Gastroesophageal sphincter (tissue), 4 donors: ENCODE data around the gene TNNT2. TPM values are rescaled to one million over a fixed set of nuclear protein-coding genes. Genes with fewer than 3 reads are reported as not detected.

Source experiments
- ATAC-seq: fragments of 150-250 bp; one replicate; pipeline ENCODE4 v1.9.1; 2016; ENCODE audit warnings: mild to moderate bottlenecking, moderate library complexity
- H3K27ac ChIP-seq, 4 donors: fragments of 200-600 bp; sonication (generic) in 3 of 4; 1 replicate in 3 of 4; 2 replicates in 1 of 4; pipeline ENCODE4 v1.5.1; 2016 to 2019
- H3K27me3 ChIP-seq: fragments of 200-600 bp; sonication (generic); one replicate; pipeline ENCODE4 v1.5.1; 2019
- H3K36me3 ChIP-seq, 2 donors: fragments of 200-600 bp; sonication (generic); one replicate each; pipeline ENCODE4 v1.5.1; 2019; ENCODE audit warnings: control low read depth in 1 of 2
- H3K4me1 ChIP-seq, 3 donors: fragments of 200-600 bp; sonication (generic); 1 replicate in 2 of 3; 2 replicates in 1 of 3; pipeline ENCODE4 v1.5.1; 2016 to 2019; ENCODE audit warnings: control low read depth in 2 of 3
- H3K4me3 ChIP-seq, 2 donors: fragments of 200-600 bp; sonication (generic); one replicate each; pipeline ENCODE4 v1.5.1; 2019; ENCODE audit warnings: mild to moderate bottlenecking in 1 of 2, moderate library complexity in 1 of 2
- H3K9me3 ChIP-seq, 3 donors: fragments of 200-600 bp; sonication (generic); one replicate each; pipeline ENCODE4 v1.5.1; 2017 to 2019; ENCODE audit warnings: control low read depth in 2 of 3
- CTCF ChIP-seq, 4 experiments: fragments of 200-600 bp in 2 of 4; fragments of 450-650 bp in 2 of 4; sonication (generic) in 1 of 4; IDR thresholded peaks; one replicate each; pipeline ENCODE4 v1.5.1; 2017 to 2019; ENCODE audit warnings: antibody characterized with exemption in 4 of 4, mild to moderate bottlenecking in 2 of 4, moderate library complexity in 2 of 4
- EP300 ChIP-seq: sonication (generic); formaldehyde crosslinking; IDR thresholded peaks from one replicate; pipeline ENCODE4 v1.6.1; 2017; ENCODE audit warnings: antibody characterized with exemption, mild to moderate bottlenecking
- POLR2A ChIP-seq, 2 donors: fragments of 450-650 bp; IDR thresholded peaks; one replicate each; pipeline ENCODE4 v1.6.1; 2017; ENCODE audit warnings: antibody characterized with exemption in 2 of 2, mild to moderate bottlenecking in 2 of 2, moderate library complexity in 1 of 2
- POLR2AphosphoS5 ChIP-seq: sonication (generic); formaldehyde crosslinking; IDR thresholded peaks from one replicate; pipeline ENCODE4 v1.6.1; 2017; ENCODE audit warnings: antibody characterized with exemption
- WGBS, 2 donors: methylation state at CpG; one replicate each; pipeline ENCODE4 v1.1.5; 2018; ENCODE audit warnings: low coverage in 1 of 2; 5-methylcytosine and 5-hydroxymethylcytosine counted together
- total RNA-seq, 4 donors: library from RNA; depleted of rRNA; stranded (reverse); fragments of >200 nt; gene quantifications; one replicate each; pipeline ENCODE4 v1.1.0, GENCODE V29; 2016

The TNNT2 gene
- total RNA-seq, 4 donors from 2014 or later: 0.47 to 0.94 (median 0.81) TPM; not detected in 1

GRCh38 chr1:201374364-201374763 is 3.1 kb downstream of the TNNT2 start:
- TF ChIP-seq POLR2AphosphoS5: no peak
- TF ChIP-seq CTCF (IDR thresholded peaks at IDR 0.05): no peak
- TF ChIP-seq POLR2A (IDR thresholded peaks at IDR 0.05): no peak
- no peak for TF ChIP-seq EP300
- Histone ChIP-seq H3K27me3 (peaks cover 58% of the 10 kb centered on the region), H3K4me1 (no peaks in the 10 kb centered on the region), H3K36me3 (no peaks in the 10 kb centered on the region), H3K27ac (no peak overlapping the region), H3K9me3 (no peaks in the 10 kb centered on the region), H3K4me3 (no peak overlapping the region)
- no peak for ATAC-seq
- WGBS, 2 donors: 29 to 61% methylated on average over 4 to 5 of the region's 7 CpGs

- TF ChIP-seq CTCF (IDR thresholded peaks at IDR 0.05): no peak
- TF ChIP-seq EP300: no peak
- no peak for TF ChIP-seq POLR2AphosphoS5
- TF ChIP-seq POLR2A (IDR thresholded peaks at IDR 0.05): no peak
- Histone ChIP-seq H3K27ac (no peak overlapping the region), H3K4me3 (no peak overlapping the region), H3K4me1 (no peaks in the 10 kb centered on the region), H3K27me3 (peaks cover 66% of the 10 kb centered on the region), H3K36me3 (no peaks in the 10 kb centered on the region), H3K9me3 (no peaks in the 10 kb centered on the region)
- no peak for ATAC-seq
- 53 to 73% methylated on average over 3 to 5 of the region's 6 CpGs for WGBS, 2 donors
These were observed 5.7 kb downstream of the TNNT2 start for GRCh38 chr1:201371792-201372191.

- no peak overlapping the region for H3K4me3 ChIP-seq
These were observed 6.2 kb downstream of the TNNT2 start for GRCh38 chr1:201371276-201371675.

GRCh38 chr1:201370500-201370899 is 7.0 kb downstream of the TNNT2 start:
- TF ChIP-seq POLR2A (IDR thresholded peaks at IDR 0.05) (no peak), CTCF (IDR thresholded peaks at IDR 0.05) (no peak), POLR2AphosphoS5 (no peak), EP300 (no peak)
- peaks cover 60% of the 10 kb centered on the region for H3K27me3 ChIP-seq
- H3K27ac ChIP-seq: no peak overlapping the region
- H3K9me3 ChIP-seq: no peaks in the 10 kb centered on the region
- 50% methylated on average over 1 of the region's 3 CpGs; no CpG with 5 or more reads in 1 of the 2 donors for WGBS, 2 donors
- H3K36me3 ChIP-seq: no peaks in the 10 kb centered on the region
- ATAC-seq: no peak
- H3K4me3 ChIP-seq: no peak overlapping the region
- no peaks in the 10 kb centered on the region for H3K4me1 ChIP-seq

More at GRCh38 chr1:201371276-201371675, 6.2 kb downstream of the TNNT2 start:
- 59 to 77% methylated on average over 7 to 9 of the region's 9 CpGs for WGBS, 2 donors
- Histone ChIP-seq H3K4me1 (no peaks in the 10 kb centered on the region), H3K27me3 (peaks cover 66% of the 10 kb centered on the region), H3K9me3 (no peaks in the 10 kb centered on the region), H3K27ac (no peak overlapping the region), H3K36me3 (no peaks in the 10 kb centered on the region)
- no peak for ATAC-seq
- TF ChIP-seq CTCF (IDR thresholded peaks at IDR 0.05): no peak
- TF ChIP-seq EP300: no peak
- TF ChIP-seq POLR2AphosphoS5: no peak
- no peak for TF ChIP-seq POLR2A (IDR thresholded peaks at IDR 0.05)

GRCh38 chr1:201369209-201369608 is 8.3 kb downstream of the TNNT2 start:
- Histone ChIP-seq H3K36me3 (no peaks in the 10 kb centered on the region), H3K4me1 (no peaks in the 10 kb centered on the region), H3K9me3 (no peaks in the 10 kb centered on the region), H3K4me3 (no peak overlapping the region), H3K27me3 (peaks cover 53% of the 10 kb centered on the region), H3K27ac (no peak overlapping the region)
- TF ChIP-seq EP300 (no peak), CTCF (IDR thresholded peaks at IDR 0.05) (no peak), POLR2AphosphoS5 (no peak), POLR2A (IDR thresholded peaks at IDR 0.05) (no peak)
- no peak for ATAC-seq
- WGBS, 2 donors: 0 to 86% methylated on average over 1 of the region's 6 CpGs
